Nephron progenitor cell (in vitro differentiated cells): ENCODE measurements around the gene WDR1.

ENCODE experiments used
- DNase-seq: peaks from one replicate; pipeline ENCODE4 v3.0.0; 2021
- H3K27ac Mint-ChIP-seq: 2 replicates; pipeline ENCODE4 v1.8.0; 2021; ENCODE audit warnings: mild to moderate bottlenecking, moderate library complexity, mixed read lengths
- H3K27me3 Mint-ChIP-seq: 2 replicates; pipeline ENCODE4 v1.8.0; 2021; ENCODE audit warnings: mild to moderate bottlenecking, low read depth, mixed read lengths; ENCODE audit not compliant: poor library complexity
- H3K36me3 Mint-ChIP-seq: 2 replicates; pipeline ENCODE4 v1.8.0; 2021; ENCODE audit warnings: low read depth, mixed read lengths
- H3K4me1 Mint-ChIP-seq: 2 replicates; pipeline ENCODE4 v1.8.0; 2021; ENCODE audit warnings: mixed read lengths
- H3K4me3 Mint-ChIP-seq: 2 replicates; pipeline ENCODE4 v1.8.0; 2021; ENCODE audit warnings: mild to moderate bottlenecking, moderate library complexity, mixed read lengths
- H3K9me3 Mint-ChIP-seq: 2 replicates; pipeline ENCODE4 v1.8.0; 2021; ENCODE audit warnings: mild to moderate bottlenecking, moderate library complexity, mixed read lengths
- CTCF ChIP-seq: fragments of 200-600 bp; sonication (generic); IDR thresholded peaks from 2 replicates; pipeline ENCODE4 v1.5.0; 2021; ENCODE audit warnings: antibody characterized with exemption

The WDR1 gene

GRCh38 chr4:10161146-10161545, 44.5 kb upstream of the WDR1 start:
- TF ChIP-seq CTCF = no peak
- H3K36me3 Mint-ChIP-seq = no peaks in the 10 kb centered on the region
- no peak for DNase-seq
- no peaks in the 10 kb centered on the region for H3K4me1 Mint-ChIP-seq
- no peaks in the 10 kb centered on the region for H3K9me3 Mint-ChIP-seq
- H3K4me3 Mint-ChIP-seq = no peak overlapping the region
- no peak overlapping the region for H3K27ac Mint-ChIP-seq
- H3K27me3 Mint-ChIP-seq = peaks cover 3% of the 10 kb centered on the region

- H3K9me3 Mint-ChIP-seq = no peaks in the 10 kb centered on the region
- peaks cover 3% of the 10 kb centered on the region for H3K27me3 Mint-ChIP-seq
- H3K27ac Mint-ChIP-seq = no peak overlapping the region
- TF ChIP-seq CTCF = peak; percentile 13
- H3K4me1 Mint-ChIP-seq = no peaks in the 10 kb centered on the region
- H3K4me3 Mint-ChIP-seq = no peak overlapping the region
- DNase-seq = no peak
- no peaks in the 10 kb centered on the region for H3K36me3 Mint-ChIP-seq
These were observed 43.8 kb upstream of the WDR1 start for GRCh38 chr4:10160281-10160856.

- peaks cover 9% of the 10 kb centered on the region for H3K27me3 Mint-ChIP-seq
- H3K9me3 Mint-ChIP-seq = no peaks in the 10 kb centered on the region
- H3K27ac Mint-ChIP-seq = no peak overlapping the region
- no peak for DNase-seq
- no peak for TF ChIP-seq CTCF
- H3K4me3 Mint-ChIP-seq = no peak overlapping the region
- no peaks in the 10 kb centered on the region for H3K4me1 Mint-ChIP-seq
- H3K36me3 Mint-ChIP-seq = no peaks in the 10 kb centered on the region
These were observed 43.1 kb upstream of the WDR1 start for GRCh38 chr4:10159671-10160070.

- Mint-ChIP-seq H3K4me3 (no peak overlapping the region), H3K4me1 (no peaks in the 10 kb centered on the region), H3K9me3 (no peaks in the 10 kb centered on the region), H3K27me3 (peaks cover 9% of the 10 kb centered on the region), H3K27ac (no peak overlapping the region), H3K36me3 (no peaks in the 10 kb centered on the region)
- no peak for TF ChIP-seq CTCF
- DNase-seq = no peak
These were observed 41.8 kb upstream of the WDR1 start for GRCh38 chr4:10158333-10158942.

- TF ChIP-seq CTCF = peak; percentile 82
- H3K27ac Mint-ChIP-seq = no peak overlapping the region
- peaks cover 9% of the 10 kb centered on the region for H3K27me3 Mint-ChIP-seq
- no peaks in the 10 kb centered on the region for H3K4me1 Mint-ChIP-seq
- DNase-seq = peak; percentile 57
- H3K9me3 Mint-ChIP-seq = no peaks in the 10 kb centered on the region
- no peak overlapping the region for H3K4me3 Mint-ChIP-seq
- H3K36me3 Mint-ChIP-seq = no peaks in the 10 kb centered on the region
These were observed 41.1 kb upstream of the WDR1 start for GRCh38 chr4:10157478-10158332.
